Endothelial cell of umbilical vein (primary cell): Measurements from ENCODE around the gene ZFAND2B. TPM values are rescaled to one million over a fixed set of nuclear protein-coding genes. Genes with fewer than 3 reads are reported as not detected.

Experiments used
- BruUV-seq: library from RNA; stranded (reverse); fragments of 400-500 nt; replicated peaks from 2 replicates; lab custom pipeline; 2021; lab: Mats Ljungman, UMichigan
- CTCF ChIA-PET: fragments of 300-600, 350-600 bp; sonication (Branson Sonifier 250); formaldehyde crosslinking; loops from one replicate; lab custom pipeline; 2021; ENCODE audit warnings: antibody characterized with exemption, inconsistent platforms; lab: Charles Lee
- POLR2A ChIA-PET: fragments of 300-600, 350-600 bp; sonication (Branson Sonifier 250); formaldehyde crosslinking; loops from one replicate; lab custom pipeline; 2021; ENCODE audit warnings: antibody characterized with exemption, inconsistent platforms; lab: Charles Lee
- DNase-seq: peaks from one replicate; pipeline ENCODE4 v3.0.0-alpha.2; 2011; ENCODE audit warnings: low read depth, low spot score
- FAIRE-seq: peaks from 2 replicates; lab custom pipeline; 2011; peaks lifted over from hg19 to GRCh38; lab: Jason Lieb, UNC
- H2AFZ ChIP-seq: 2 replicates; pipeline ENCODE4 v1.6.0; 2012; ENCODE audit warnings: low read depth, low read length, control low read depth, inconsistent platforms
- H3K27ac ChIP-seq: 2 replicates; pipeline ENCODE4 v1.5.1; 2011; ENCODE audit warnings: low read depth, mild to moderate bottlenecking, control low read depth, low read length, moderate library complexity; ENCODE audit not compliant: insufficient read depth
- H3K27me3 ChIP-seq, 2 experiments: 2 replicates each; pipeline versions ENCODE4 v1.6.0 to v1.6.1; 2011; ENCODE audit warnings: low read length in 2 of 2, mixed read lengths in 1 of 2; ENCODE audit not compliant: control insufficient read depth in 2 of 2, insufficient read depth in 2 of 2
- H3K36me3 ChIP-seq, 2 experiments: 2 replicates in 1 of 2; 3 replicates in 1 of 2; pipeline ENCODE4 v1.5.1; 2011; ENCODE audit warnings: low read length in 2 of 2, mild to moderate bottlenecking in 1 of 2, moderate library complexity in 1 of 2; ENCODE audit not compliant: control insufficient read depth in 2 of 2, insufficient read depth in 2 of 2; ENCODE audit errors: extremely low read depth in 1 of 2
- H3K4me1 ChIP-seq: 3 replicates; pipeline ENCODE4 v1.5.1; 2011; ENCODE audit warnings: mild to moderate bottlenecking, low read length; ENCODE audit not compliant: control insufficient read depth, insufficient read depth; ENCODE audit errors: extremely low read depth
- H3K4me2 ChIP-seq: 2 replicates; pipeline ENCODE4 v1.6.1; 2011; ENCODE audit warnings: low read length, control low read depth, mixed read lengths; ENCODE audit not compliant: insufficient read depth
- H3K4me3 ChIP-seq, 3 experiments: fragments of 200-600 bp in 1 of 3; sonication (generic), shearing (Covaris generic) in 1 of 3; replicated peaks in 1 of 3; 2 replicates each; pipeline ENCODE4 v1.5.1; 2011 to 2016; ENCODE audit warnings: control low read depth in 3 of 3, low read length in 3 of 3, mild to moderate bottlenecking in 2 of 3, inconsistent platforms in 1 of 3, low read depth in 1 of 3, moderate library complexity in 1 of 3; ENCODE audit not compliant: insufficient read depth in 1 of 3
- H3K79me2 ChIP-seq: 2 replicates; pipeline ENCODE4 v1.6.0; 2012; ENCODE audit warnings: low read length, inconsistent platforms; ENCODE audit not compliant: control insufficient read depth, insufficient read depth
- H3K9ac ChIP-seq: replicated peaks from 2 replicates; pipeline ENCODE3; 2011; ENCODE audit warnings: low read length, control low read depth; ENCODE audit not compliant: insufficient read depth; ENCODE audit errors: extremely low read depth
- H3K9me1 ChIP-seq: replicated peaks from 3 replicates; pipeline ENCODE4 v1.6.0; 2011; ENCODE audit warnings: mild to moderate bottlenecking, low read length; ENCODE audit not compliant: control insufficient read depth, insufficient read depth; ENCODE audit errors: extremely low read depth
- H3K9me3 ChIP-seq: replicated peaks from 2 replicates; pipeline ENCODE4 v1.5.1; 2012; ENCODE audit warnings: low read length, inconsistent platforms; ENCODE audit not compliant: control insufficient read depth, insufficient read depth
- H4K20me1 ChIP-seq: replicated peaks from 2 replicates; pipeline ENCODE3; 2011; ENCODE audit warnings: mild to moderate bottlenecking, low read length; ENCODE audit not compliant: control insufficient read depth, insufficient read depth; ENCODE audit errors: extremely low read depth
- EZH2 ChIP-seq: IDR thresholded peaks from 2 replicates; pipeline ENCODE4 v1.6.1; 2012; ENCODE audit warnings: borderline replicate concordance, low read depth, mild to moderate bottlenecking, moderate library complexity, low read length, inconsistent platforms; ENCODE audit not compliant: severe bottlenecking
- FOS ChIP-seq: IDR thresholded peaks from 2 replicates; pipeline ENCODE4 v1.6.1; 2011; ENCODE audit warnings: mild to moderate bottlenecking, low read length, moderate library complexity, borderline replicate concordance; ENCODE audit not compliant: insufficient read depth
- GATA2 ChIP-seq: IDR thresholded peaks from 2 replicates; pipeline ENCODE4 v1.7.0; 2011; ENCODE audit warnings: low read depth, mild to moderate bottlenecking, moderate library complexity, mixed read lengths, low read length; ENCODE audit not compliant: insufficient read length, insufficient read depth
- JUN ChIP-seq: IDR thresholded peaks from 2 replicates; pipeline ENCODE4 v1.6.1; 2011; ENCODE audit warnings: borderline replicate concordance, low read depth; ENCODE audit not compliant: insufficient read length, insufficient read depth
- MYC ChIP-seq: IDR thresholded peaks from one replicate; pipeline ENCODE4 v1.6.1; 2011; ENCODE audit warnings: mild to moderate bottlenecking, low read depth, low read length
- POLR2A ChIP-seq: IDR thresholded peaks from 2 replicates; pipeline ENCODE4 v1.6.1; 2012; ENCODE audit warnings: low read depth, mild to moderate bottlenecking, control low read depth, low read length
- POLR2AphosphoS5 ChIP-seq: IDR thresholded peaks from 2 replicates; pipeline ENCODE4 v1.6.1; 2012; ENCODE audit warnings: low read depth, mild to moderate bottlenecking, control low read depth, low read length, moderate library complexity; ENCODE audit not compliant: insufficient read depth
- dilution Hi-C: fragments of 300-500 bp; cut with MboI; formaldehyde crosslinking; loops from one replicate; pipeline ENCODE4 v1.15.0; 2019; ENCODE audit warnings: low sequenced_read_pairs; ENCODE audit not compliant: extremely low pct_ligation_motif_present
- intact Hi-C: fragments of 100-400 bp; cut with micrococcal nuclease; formaldehyde crosslinking; loops from one replicate; pipeline ENCODE4 v1.10.0; 2022
- polyA plus RNA-seq, 4 experiments: library from polyadenylated mRNA; depleted of rRNA in 3 of 4; stranded (reverse) in 3 of 4; unstranded in 1 of 4; fragments of >200 nt; gene quantifications; 2 replicates each; pipeline versions ENCODE4 v1.2.1 to v1.2.3, GENCODE V29; 2011 to 2012; ENCODE audit warnings: missing spikeins in 1 of 4
- total RNA-seq: library from RNA; stranded (reverse); gene quantifications from 2 replicates; pipeline ENCODE4 v1.2.3, GENCODE V29; 2021
- TF ChIP-seq, protein P1 (sequence below): IDR thresholded peaks from 2 replicates; pipeline ENCODE4 v1.6.1; 2011; ENCODE audit not compliant: insufficient read depth, insufficient read length
- TF ChIP-seq, protein P2 (sequence below), 2 donors: IDR thresholded peaks; 1 replicate in 1 of 2; 2 replicates in 1 of 2; pipeline ENCODE4 v1.5.1; 2011; ENCODE audit warnings: low read length in 2 of 2, mild to moderate bottlenecking in 2 of 2, moderate library complexity in 2 of 2, control low read depth in 1 of 2, inconsistent platforms in 1 of 2, low read depth in 1 of 2; ENCODE audit not compliant: insufficient read depth in 1 of 2; ENCODE audit errors: extremely low read depth in 1 of 2

The ZFAND2B gene
- total and polyA plus RNA-seq, 2 donors (not counting 3 experiments of a cell fraction or from before 2014, with no cell fraction given): 23.3 to 52.0 TPM

DNA sequence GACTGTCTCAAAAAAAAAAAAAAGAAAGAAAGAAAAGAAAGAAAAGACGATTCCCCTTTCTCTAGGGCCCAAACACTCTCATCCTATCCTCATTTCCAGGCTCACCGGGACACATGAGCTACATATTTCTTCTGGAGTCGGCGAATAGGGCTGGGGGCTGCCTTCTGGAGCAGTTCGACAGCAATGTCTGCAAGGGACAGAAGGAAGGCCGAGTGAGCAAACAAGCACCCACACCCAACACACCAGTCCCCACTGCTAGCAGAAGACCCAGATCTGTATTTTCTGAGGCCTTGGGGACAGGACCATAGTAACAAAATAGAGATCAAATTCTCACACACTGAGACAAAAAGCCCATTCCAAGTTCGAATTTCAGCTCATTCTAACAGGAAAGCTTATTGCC lies 31.1 kb upstream of the ZFAND2B start:
- Histone ChIP-seq H3K4me1 (peaks cover 18% of the 10 kb centered on the region), H3K27ac (no peak overlapping the region), H3K79me2 (peaks cover 22% of the 10 kb centered on the region), H3K4me3 (peak overlapping the region in 1 of 3 experiments; percentile 81), H3K9me1 (no peaks in the 10 kb centered on the region), H3K27me3 (no peaks in the 10 kb centered on the region), H3K4me2 (peak overlapping the region; percentile 95), H3K9ac (no peak overlapping the region), H4K20me1 (peaks cover 3% of the 10 kb centered on the region), H3K9me3 (no peaks in the 10 kb centered on the region), H3K36me3 (peaks cover 4 to 22% of the 10 kb centered on the region in 2 experiments), H2AFZ (no peak overlapping the region)
- POLR2A ChIA-PET: interaction anchor here (0.6 to 1.2 kb wide), 2 partner anchors 54 to 62 kb away, joined by 3 to 5 read pairs; partner anchors contain the start of genes ANKZF1 and ATG9A
- DNase-seq: no peak
- CTCF ChIA-PET: interaction anchor here (1.2 to 3.4 kb wide), 7 partner anchors 21 to 120 kb away, joined by 3 to 18 read pairs (median 9); partner anchors contain the start of genes ANKZF1, ATG9A, DNAJB2 and ZFAND2B
- TF ChIP-seq FOS: no peak
- TF ChIP-seq MYC: no peak
- TF ChIP-seq POLR2AphosphoS5: no peak
- no peak for TF ChIP-seq GATA2
- TF ChIP-seq JUN: no peak
- TF ChIP-seq POLR2A: no peak
- TF ChIP-seq, protein P1, sequence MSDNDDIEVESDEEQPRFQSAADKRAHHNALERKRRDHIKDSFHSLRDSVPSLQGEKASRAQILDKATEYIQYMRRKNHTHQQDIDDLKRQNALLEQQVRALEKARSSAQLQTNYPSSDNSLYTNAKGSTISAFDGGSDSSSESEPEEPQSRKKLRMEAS: no peak
- TF ChIP-seq, protein P2, sequence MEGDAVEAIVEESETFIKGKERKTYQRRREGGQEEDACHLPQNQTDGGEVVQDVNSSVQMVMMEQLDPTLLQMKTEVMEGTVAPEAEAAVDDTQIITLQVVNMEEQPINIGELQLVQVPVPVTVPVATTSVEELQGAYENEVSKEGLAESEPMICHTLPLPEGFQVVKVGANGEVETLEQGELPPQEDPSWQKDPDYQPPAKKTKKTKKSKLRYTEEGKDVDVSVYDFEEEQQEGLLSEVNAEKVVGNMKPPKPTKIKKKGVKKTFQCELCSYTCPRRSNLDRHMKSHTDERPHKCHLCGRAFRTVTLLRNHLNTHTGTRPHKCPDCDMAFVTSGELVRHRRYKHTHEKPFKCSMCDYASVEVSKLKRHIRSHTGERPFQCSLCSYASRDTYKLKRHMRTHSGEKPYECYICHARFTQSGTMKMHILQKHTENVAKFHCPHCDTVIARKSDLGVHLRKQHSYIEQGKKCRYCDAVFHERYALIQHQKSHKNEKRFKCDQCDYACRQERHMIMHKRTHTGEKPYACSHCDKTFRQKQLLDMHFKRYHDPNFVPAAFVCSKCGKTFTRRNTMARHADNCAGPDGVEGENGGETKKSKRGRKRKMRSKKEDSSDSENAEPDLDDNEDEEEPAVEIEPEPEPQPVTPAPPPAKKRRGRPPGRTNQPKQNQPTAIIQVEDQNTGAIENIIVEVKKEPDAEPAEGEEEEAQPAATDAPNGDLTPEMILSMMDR (IDR thresholded peaks at IDR 0.05; ENCODE audit: extremely low read depth in 1 of 2, insufficient read depth in 1 of 2, low read depth in 1 of 2, low read length in 2 of 2): no peak
- no peak for TF ChIP-seq EZH2
- BruUV-seq: no TSS peak
- intact Hi-C loops (loop anchor here (5.0 kb wide), 1 partner anchor 608 kb away; the partner anchor contains the start of genes CNOT9 and USP37), dilution Hi-C loops (no loop called here)
- no peak for FAIRE-seq
